Stimulated activated CD4-positive, alpha-beta T cell treated with anti-CD3 and anti-CD28 coated beads, Interleukin-1b, Interleukin-23, amount 100 ng/mL, for 4 hours (primary cell): ENCODE measurements around the gene ADAMTS3.

Source experiments
- DNase-seq, 2 donors: peaks; one replicate each; pipeline ENCODE4 v3.0.0-alpha.2; 2020; ENCODE audit warnings: low read depth in 2 of 2

The ADAMTS3 gene

GRCh38 chr4:72410158-72410557 lies 158.9 kb downstream of the ADAMTS3 start:
- no peak for DNase-seq

GRCh38 chr4:72408568-72408967 lies 160.5 kb downstream of the ADAMTS3 start:
- no peak for DNase-seq

- DNase-seq, result no peak
Measured at GRCh38 chr4:72405417-72405816, 163.6 kb downstream of the ADAMTS3 start.

GRCh38 chr4:72397314-72397713 lies 171.7 kb downstream of the ADAMTS3 start:
- no peak for DNase-seq

GRCh38 chr4:72394012-72394663 lies 174.9 kb downstream of the ADAMTS3 start:
- DNase-seq, result no peak

GRCh38 chr4:72391281-72391680 lies 177.7 kb downstream of the ADAMTS3 start:
- no peak for DNase-seq

GRCh38 chr4:72390409-72390808 lies 178.6 kb downstream of the ADAMTS3 start:
- DNase-seq, result no peak

GRCh38 chr4:72388521-72388920 lies 180.5 kb downstream of the ADAMTS3 start:
- DNase-seq, result no peak

- no peak for DNase-seq
Measured at GRCh38 chr4:72387959-72388358, 181.1 kb downstream of the ADAMTS3 start.

- no peak for DNase-seq
Measured at GRCh38 chr4:72383439-72383838, 185.6 kb downstream of the ADAMTS3 start.

GRCh38 chr4:72378901-72379300 lies 190.1 kb downstream of the ADAMTS3 start:
- DNase-seq, result no peak

GRCh38 chr4:72377491-72378194 lies 191.4 kb downstream of the ADAMTS3 start:
- DNase-seq, result no peak

GRCh38 chr4:72376901-72377300 lies 192.1 kb downstream of the ADAMTS3 start:
- no peak for DNase-seq

- no peak for DNase-seq
Measured at GRCh38 chr4:72375073-72375736, 193.8 kb downstream of the ADAMTS3 start.

GRCh38 chr4:72374159-72374558 lies 194.9 kb downstream of the ADAMTS3 start:
- DNase-seq, result no peak

- DNase-seq, result no peak
Measured at GRCh38 chr4:72366601-72367000, 202.4 kb downstream of the ADAMTS3 start.

- no peak for DNase-seq
Measured at GRCh38 chr4:72365981-72366380, 203.0 kb downstream of the ADAMTS3 start.

GRCh38 chr4:72365016-72365415 lies 204.0 kb downstream of the ADAMTS3 start:
- DNase-seq, result no peak

- no peak for DNase-seq
Measured at GRCh38 chr4:72360075-72360474, 208.9 kb downstream of the ADAMTS3 start.

GRCh38 chr4:72358483-72358882 lies 210.5 kb downstream of the ADAMTS3 start:
- DNase-seq, result no peak

GRCh38 chr4:72357908-72358307 lies 211.1 kb downstream of the ADAMTS3 start:
- no peak for DNase-seq

GRCh38 chr4:72352711-72353110 lies 216.3 kb downstream of the ADAMTS3 start:
- DNase-seq, result no peak

- no peak for DNase-seq
Measured at GRCh38 chr4:72351521-72351920, 217.5 kb downstream of the ADAMTS3 start.
